Mesendoderm (in vitro differentiated cells): ENCODE data around the gene ACTA1.
A peak's percentile ranks its signal among the peaks of the same experiment; 100 is the strongest.

ENCODE experiments used
- DNase-seq: peaks from one replicate; pipeline ENCODE4 v3.0.0; 2013
- H2AK5ac ChIP-seq: 2 replicates; pipeline ENCODE4 v1.6.1; 2013; ENCODE audit warnings: low read length, inconsistent platforms
- H2BK120ac ChIP-seq: 2 replicates; pipeline ENCODE4 v1.6.1; 2013; ENCODE audit warnings: low read depth, mild to moderate bottlenecking, low read length, moderate library complexity, mixed read lengths
- H2BK15ac ChIP-seq: replicated peaks from 2 replicates; pipeline ENCODE4 v1.6.1; 2013; ENCODE audit warnings: low read depth, mild to moderate bottlenecking, moderate library complexity
- H2BK5ac ChIP-seq: 2 replicates; pipeline ENCODE4 v1.6.1; 2013; ENCODE audit warnings: low read length, inconsistent platforms
- H3K18ac ChIP-seq: 2 replicates; pipeline ENCODE4 v1.6.1; 2013; ENCODE audit warnings: mild to moderate bottlenecking, low read length, mixed read lengths
- H3K23ac ChIP-seq: one replicate; pipeline ENCODE4 v1.6.1; 2013; ENCODE audit warnings: low read length
- H3K27ac ChIP-seq: 2 replicates; pipeline ENCODE4 v1.5.1; 2013; ENCODE audit warnings: low read depth, mild to moderate bottlenecking, inconsistent platforms, low read length, moderate library complexity
- H3K27me3 ChIP-seq: 2 replicates; pipeline ENCODE4 v1.6.1; 2013; ENCODE audit warnings: low read length, control low read depth, mild to moderate bottlenecking, inconsistent platforms; ENCODE audit not compliant: insufficient read depth, poor library complexity
- H3K36me3 ChIP-seq: 2 replicates; pipeline ENCODE4 v1.6.1; 2013; ENCODE audit warnings: low read length, inconsistent platforms; ENCODE audit not compliant: control insufficient read depth, insufficient read depth
- H3K4ac ChIP-seq: one replicate; pipeline ENCODE4 v1.6.1; 2013; ENCODE audit warnings: low read depth, mild to moderate bottlenecking, low read length, moderate library complexity
- H3K4me1 ChIP-seq: 2 replicates; pipeline ENCODE4 v1.6.1; 2013; ENCODE audit warnings: low read depth, low read length, inconsistent platforms; ENCODE audit not compliant: control insufficient read depth
- H3K4me2 ChIP-seq: 2 replicates; pipeline ENCODE4 v1.6.1; 2013; ENCODE audit warnings: low read length
- H3K4me3 ChIP-seq: 2 replicates; pipeline ENCODE4 v1.5.1; 2013; ENCODE audit warnings: mild to moderate bottlenecking, low read length
- H3K56ac ChIP-seq: one replicate; pipeline ENCODE4 v1.6.1; 2013; ENCODE audit warnings: low read length
- H3K79me1 ChIP-seq: 2 replicates; pipeline ENCODE4 v1.6.1; 2013; ENCODE audit warnings: low read length, inconsistent platforms
- H3K79me2 ChIP-seq: 2 replicates; pipeline ENCODE4 v1.6.1; 2013; ENCODE audit warnings: mild to moderate bottlenecking, low read length; ENCODE audit not compliant: control insufficient read depth, insufficient read depth
- H3K9ac ChIP-seq: 2 replicates; pipeline ENCODE4 v1.6.1; 2013; ENCODE audit warnings: low read length, inconsistent platforms
- H4K5ac ChIP-seq: one replicate; pipeline ENCODE4 v1.6.1; 2013; ENCODE audit warnings: low read length
- H4K8ac ChIP-seq: one replicate; pipeline ENCODE4 v1.6.1; 2013; ENCODE audit warnings: low read depth, mild to moderate bottlenecking, control low read depth, low read length, moderate library complexity
- WGBS: extraction: QIAGEN DNeasy Blood & Tissue Kit; methylation state at CpG from one replicate; pipeline ENCODE4 v1.1.7; 2013; ENCODE audit warnings: low lambda C conversion rate, missing lambda C conversion rate; ENCODE audit not compliant: insufficient coverage; ENCODE audit errors: extremely low coverage; 5-methylcytosine and 5-hydroxymethylcytosine counted together

The ACTA1 gene

DNA sequence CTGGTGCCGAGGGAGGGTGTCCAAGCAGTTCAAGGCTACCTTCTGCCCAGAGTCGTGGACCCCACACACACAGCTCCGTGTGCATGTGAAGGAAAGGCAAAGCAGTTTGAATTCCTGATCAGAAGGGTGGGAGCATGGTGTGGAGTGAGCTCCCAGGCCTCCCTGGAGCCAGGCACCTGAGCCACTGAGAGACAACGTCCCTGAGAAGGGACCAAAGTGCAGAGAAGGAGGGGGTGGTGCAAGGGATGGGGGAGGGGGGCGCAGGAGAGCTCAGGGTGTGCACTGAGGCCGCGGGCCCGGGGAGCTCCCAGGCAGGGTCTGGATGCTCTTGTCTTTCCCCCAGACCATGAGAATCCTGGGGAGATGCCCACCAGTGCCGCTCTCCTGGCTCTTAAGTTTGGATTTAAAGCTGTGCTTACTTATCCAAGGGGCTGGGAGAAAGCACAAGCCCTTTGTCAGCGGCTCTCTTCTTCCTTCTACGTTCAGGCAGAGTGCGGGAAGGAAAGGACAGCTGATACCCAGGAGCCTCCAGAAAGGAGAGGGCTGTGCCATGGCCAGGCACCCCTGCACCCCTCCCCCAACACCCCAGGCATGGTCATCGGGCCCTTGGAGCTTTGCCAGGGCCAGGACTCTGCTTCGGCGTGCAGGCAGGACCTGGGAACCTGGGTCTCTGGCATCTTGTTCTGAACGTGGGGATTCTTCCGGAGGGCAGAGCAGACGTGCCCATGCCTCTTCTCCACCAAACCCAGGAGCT, 24.1 kb downstream of the ACTA1 start:
- DNase-seq = no peak
- H3K23ac ChIP-seq = no peak overlapping the region
- H2BK120ac ChIP-seq = no peak overlapping the region
- H2BK15ac ChIP-seq = no peak overlapping the region
- no peak overlapping the region for H3K9ac ChIP-seq
- no peak overlapping the region for H3K4me2 ChIP-seq
- no CpG with 5 or more reads among the region's 18 CpGs for WGBS
- H3K79me2 ChIP-seq = no peaks in the 10 kb centered on the region
- no peak overlapping the region for H2BK5ac ChIP-seq
- H3K4me1 ChIP-seq = peaks cover 8% of the 10 kb centered on the region
- H3K18ac ChIP-seq = no peak overlapping the region
- H3K36me3 ChIP-seq = no peaks in the 10 kb centered on the region
- H3K4ac ChIP-seq = no peak overlapping the region
- H3K56ac ChIP-seq = no peak overlapping the region
- no peak overlapping the region for H4K8ac ChIP-seq
- no peak overlapping the region for H4K5ac ChIP-seq
- H3K4me3 ChIP-seq = no peak overlapping the region
- H3K27ac ChIP-seq = no peak overlapping the region
- peaks cover 2% of the 10 kb centered on the region for H3K27me3 ChIP-seq
- H2AK5ac ChIP-seq = no peak overlapping the region
- H3K79me1 ChIP-seq = no peaks in the 10 kb centered on the region

DNA sequence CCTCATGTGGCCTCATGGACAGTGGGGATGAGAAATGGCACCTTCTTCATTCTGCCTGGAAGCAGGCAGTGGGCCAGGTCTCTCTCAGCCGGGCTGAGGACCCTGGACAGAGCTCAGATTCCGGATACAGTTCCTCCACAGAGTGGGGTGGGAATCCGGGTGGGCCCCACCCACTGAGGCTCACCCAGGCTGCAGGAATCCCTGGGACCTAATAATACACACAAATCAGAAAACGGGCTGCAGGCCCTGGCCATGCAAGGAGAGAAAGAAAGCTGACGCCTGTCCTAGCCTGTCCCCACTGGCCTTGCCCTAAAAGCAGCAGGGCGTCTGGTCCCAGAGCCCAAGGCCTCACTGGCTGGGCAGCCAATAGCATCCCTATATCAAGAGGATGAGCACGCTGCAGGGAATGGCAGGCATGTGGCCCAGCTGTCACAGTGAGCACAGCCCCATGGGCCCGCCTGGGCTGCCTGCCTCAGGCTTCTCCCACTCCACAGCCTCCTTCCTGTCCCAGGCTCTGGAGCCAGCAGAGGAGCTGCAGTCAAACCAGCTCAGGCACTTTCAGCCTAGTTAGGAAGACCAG, 25.3 kb downstream of the ACTA1 start:
- Histone ChIP-seq H3K23ac (no peak overlapping the region), H3K4me1 (peaks cover 8% of the 10 kb centered on the region), H2BK5ac (no peak overlapping the region), H2BK15ac (no peak overlapping the region), H3K27me3 (peaks cover 2% of the 10 kb centered on the region), H2BK120ac (no peak overlapping the region), H3K79me2 (no peaks in the 10 kb centered on the region), H3K36me3 (no peaks in the 10 kb centered on the region), H3K27ac (no peak overlapping the region), H3K4me2 (no peak overlapping the region), H4K5ac (no peak overlapping the region), H3K4ac (no peak overlapping the region), H2AK5ac (no peak overlapping the region), H3K18ac (no peak overlapping the region), H4K8ac (no peak overlapping the region), H3K79me1 (no peaks in the 10 kb centered on the region), H3K9ac (no peak overlapping the region), H3K56ac (no peak overlapping the region), H3K4me3 (no peak overlapping the region)
- WGBS = no CpG with 5 or more reads among the region's 8 CpGs
- DNase-seq = peak; percentile 94

GRCh38 chr1:229407206-229408026, 26.5 kb downstream of the ACTA1 start:
- peak overlapping the region; percentile 81 for H3K56ac ChIP-seq
- H3K4me3 ChIP-seq = peak overlapping the region; percentile 29
- no CpG with 5 or more reads among the region's 68 CpGs for WGBS
- no peak overlapping the region for H4K8ac ChIP-seq
- peak overlapping the region; percentile 62 for H3K9ac ChIP-seq
- no peak overlapping the region for H2BK120ac ChIP-seq
- no peak overlapping the region for H2BK15ac ChIP-seq
- H3K23ac ChIP-seq = no peak overlapping the region
- no peak overlapping the region for H3K27ac ChIP-seq
- no peaks in the 10 kb centered on the region for H3K79me1 ChIP-seq
- peaks cover 8% of the 10 kb centered on the region for H3K4me1 ChIP-seq
- H2AK5ac ChIP-seq = no peak overlapping the region
- no peak overlapping the region for H3K18ac ChIP-seq
- no peaks in the 10 kb centered on the region for H3K79me2 ChIP-seq
- no peaks in the 10 kb centered on the region for H3K36me3 ChIP-seq
- peak overlapping the region; percentile 85 for H3K4me2 ChIP-seq
- no peak overlapping the region for H4K5ac ChIP-seq
- H3K27me3 ChIP-seq = peaks cover 2% of the 10 kb centered on the region
- peak; percentile 56 for DNase-seq
- no peak overlapping the region for H3K4ac ChIP-seq
- no peak overlapping the region for H2BK5ac ChIP-seq

- no peak overlapping the region for H2AK5ac ChIP-seq
- H3K27ac ChIP-seq = no peak overlapping the region
- no peak overlapping the region for H2BK5ac ChIP-seq
- H2BK15ac ChIP-seq = no peak overlapping the region
- no peak overlapping the region for H3K4ac ChIP-seq
- no peaks in the 10 kb centered on the region for H3K36me3 ChIP-seq
- DNase-seq = peak; percentile 63
- no peak overlapping the region for H4K8ac ChIP-seq
- peaks cover 2% of the 10 kb centered on the region for H3K27me3 ChIP-seq
- peak overlapping the region; percentile 85 for H3K4me2 ChIP-seq
- H3K79me1 ChIP-seq = no peaks in the 10 kb centered on the region
- H3K9ac ChIP-seq = peak overlapping the region; percentile 62
- WGBS = no CpG with 5 or more reads among the region's 10 CpGs
- H3K18ac ChIP-seq = no peak overlapping the region
- H3K56ac ChIP-seq = peak overlapping the region; percentile 81
- H3K4me1 ChIP-seq = peaks cover 8% of the 10 kb centered on the region
- peak overlapping the region; percentile 29 for H3K4me3 ChIP-seq
- no peak overlapping the region for H2BK120ac ChIP-seq
- H3K23ac ChIP-seq = no peak overlapping the region
- H4K5ac ChIP-seq = no peak overlapping the region
- H3K79me2 ChIP-seq = no peaks in the 10 kb centered on the region
These were observed 27.1 kb downstream of the ACTA1 start for GRCh38 chr1:229406798-229407197.

DNA sequence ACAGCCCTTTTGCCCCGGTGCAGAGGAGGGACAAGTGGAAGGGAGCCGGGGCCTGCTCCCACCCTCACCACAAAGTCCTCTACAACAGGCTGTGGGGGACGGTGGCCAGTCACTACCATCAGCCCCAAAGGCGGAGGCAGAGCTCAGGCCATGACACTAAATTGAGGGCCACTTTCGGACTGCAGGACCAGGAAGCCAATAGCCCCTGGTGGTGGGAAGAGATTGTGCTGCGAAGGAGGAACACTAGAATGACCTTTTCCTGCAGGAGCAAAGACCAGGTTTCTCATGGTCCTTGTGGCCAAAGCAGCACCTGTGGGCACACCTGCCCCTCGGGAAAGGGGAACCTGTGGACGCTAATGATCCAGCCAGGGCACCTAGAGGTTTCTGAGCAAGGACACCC, 30.3 kb downstream of the ACTA1 start:
- no peak overlapping the region for H3K27ac ChIP-seq
- H2BK15ac ChIP-seq = no peak overlapping the region
- H3K23ac ChIP-seq = no peak overlapping the region
- H2BK120ac ChIP-seq = no peak overlapping the region
- no peak overlapping the region for H3K4me3 ChIP-seq
- no peaks in the 10 kb centered on the region for H3K79me2 ChIP-seq
- H3K4me2 ChIP-seq = no peak overlapping the region
- H2AK5ac ChIP-seq = no peak overlapping the region
- WGBS = no CpG with 5 or more reads among the region's 8 CpGs
- no peak overlapping the region for H2BK5ac ChIP-seq
- H3K4me1 ChIP-seq = peaks cover 2% of the 10 kb centered on the region
- no peak overlapping the region for H3K9ac ChIP-seq
- H3K27me3 ChIP-seq = peaks cover 2% of the 10 kb centered on the region
- no peak overlapping the region for H3K56ac ChIP-seq
- no peaks in the 10 kb centered on the region for H3K79me1 ChIP-seq
- no peak for DNase-seq
- H3K36me3 ChIP-seq = no peaks in the 10 kb centered on the region
- no peak overlapping the region for H3K18ac ChIP-seq
- H3K4ac ChIP-seq = no peak overlapping the region
- H4K5ac ChIP-seq = no peak overlapping the region
- no peak overlapping the region for H4K8ac ChIP-seq
